ENCODE data around the gene BMP5.

BMP5 gene

GRCh38 chr6:55726144-55726543 lies 149.2 kb downstream of the BMP5 start:
- DNase-seq (ENCODE audit: low spot score) (no peak), FAIRE-seq (no peak)

GRCh38 chr6:55714831-55715230 lies 160.6 kb downstream of the BMP5 start:
- no peak for DNase-seq (ENCODE audit: low spot score)
- FAIRE-seq: no peak

- DNase-seq (ENCODE audit: low spot score) (no peak), FAIRE-seq (no peak)
Observed at GRCh38 chr6:55713436-55713835, 162.0 kb downstream of the BMP5 start.

- FAIRE-seq: no peak
- no peak for DNase-seq (ENCODE audit: low spot score)
Observed at GRCh38 chr6:55708711-55709110, 166.7 kb downstream of the BMP5 start.

- FAIRE-seq: no peak
- DNase-seq (ENCODE audit: low spot score): no peak
Observed at GRCh38 chr6:55705451-55706440, 169.6 kb downstream of the BMP5 start.

- FAIRE-seq: peak; percentile 52
Observed at GRCh38 chr6:55704421-55704820, 171.0 kb downstream of the BMP5 start.

More at GRCh38 chr6:55704421-55704820, 171.0 kb downstream of the BMP5 start:
- peak; percentile 34 for DNase-seq (ENCODE audit: low spot score)

All from RCC 7860 (cell line).